GM19351 (cell line): Measurements from ENCODE around the gene DAGLA.
A peak's percentile ranks its signal among the peaks of the same experiment; 100 is the strongest.

Experiments used
- ATAC-seq: cut with Tn5 transposase; IDR thresholded peaks from one replicate; pipeline ENCODE4 v1.9.1; 2021; ENCODE audit warnings: mild to moderate bottlenecking, moderate library complexity; ENCODE audit not compliant: unreplicated experiment

The DAGLA gene

GRCh38 chr11:61688365-61689163 lies 8.4 kb downstream of the DAGLA start:
- ATAC-seq, result no peak

- no peak for ATAC-seq
Measured at GRCh38 chr11:61689164-61689496, 8.9 kb downstream of the DAGLA start.

DNA sequence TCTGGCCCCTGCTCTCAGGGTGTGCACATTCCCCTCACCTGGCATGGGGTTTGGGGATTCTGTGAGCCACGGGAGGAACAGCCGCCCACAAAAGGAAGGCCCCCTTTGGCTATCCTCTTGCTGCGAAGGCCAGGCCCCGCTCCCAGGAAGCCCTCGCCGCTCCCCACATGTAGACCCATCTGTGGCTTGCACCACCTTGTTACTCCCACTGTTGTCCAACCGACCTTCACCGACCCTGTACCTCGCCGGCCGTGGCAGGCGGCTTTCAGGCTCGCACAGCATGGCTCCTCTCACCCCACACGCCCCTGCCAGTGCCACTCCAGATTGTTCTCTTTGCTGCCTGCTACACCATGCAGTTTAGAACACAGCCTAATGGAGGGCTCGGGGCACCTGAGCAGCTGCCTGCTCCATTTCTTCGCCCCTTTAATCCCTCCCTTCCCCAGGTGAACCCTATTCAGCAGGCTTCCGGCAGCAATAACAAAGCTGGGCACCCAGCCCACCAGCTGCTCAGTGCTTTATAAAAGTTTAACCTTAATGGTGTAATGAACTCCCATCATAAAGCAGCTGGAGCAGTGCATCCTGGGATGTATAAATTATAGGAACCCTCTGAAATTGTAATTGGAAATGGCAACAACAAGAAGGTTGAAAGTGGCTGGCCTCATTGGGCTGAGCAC lies 10.7 kb downstream of the DAGLA start:
- no peak for ATAC-seq

DNA sequence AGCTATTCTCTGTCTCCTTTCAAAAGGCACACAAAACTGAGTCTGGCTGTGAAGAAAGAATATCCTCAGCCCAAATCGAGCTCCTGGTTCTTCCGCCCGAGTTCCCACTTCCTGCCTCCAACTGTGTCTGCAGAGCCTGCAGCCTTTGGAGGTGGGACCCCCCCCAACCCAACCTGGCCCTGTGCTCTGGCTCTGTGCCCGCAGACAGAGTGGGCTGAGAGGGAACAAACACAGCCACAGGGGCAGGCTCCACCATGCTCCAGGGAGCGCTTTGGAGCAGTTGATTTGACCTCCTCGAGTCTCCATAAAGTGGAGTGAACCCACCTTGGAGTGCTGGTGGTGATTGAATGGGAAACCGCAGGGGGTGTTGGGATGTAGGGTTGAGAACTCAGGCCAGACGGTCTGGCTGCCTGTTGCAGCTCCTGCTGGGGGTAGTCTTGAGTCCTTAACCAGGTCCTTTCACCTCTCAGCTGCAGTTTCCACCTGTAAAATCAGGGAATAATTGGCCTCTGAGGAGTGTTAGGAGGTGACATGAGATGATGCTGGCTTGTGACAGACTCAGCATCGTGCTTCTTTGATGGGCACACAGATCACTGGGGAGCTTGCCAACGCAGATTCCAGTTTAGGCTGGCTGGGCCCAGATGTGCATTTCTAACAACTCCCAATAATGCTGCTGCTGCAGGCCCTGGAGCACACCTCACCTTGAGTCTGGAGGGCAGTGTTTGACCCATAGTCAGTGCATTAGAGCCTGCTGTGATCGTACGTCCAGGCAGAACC lies 11.4 kb downstream of the DAGLA start:
- no peak for ATAC-seq

DNA sequence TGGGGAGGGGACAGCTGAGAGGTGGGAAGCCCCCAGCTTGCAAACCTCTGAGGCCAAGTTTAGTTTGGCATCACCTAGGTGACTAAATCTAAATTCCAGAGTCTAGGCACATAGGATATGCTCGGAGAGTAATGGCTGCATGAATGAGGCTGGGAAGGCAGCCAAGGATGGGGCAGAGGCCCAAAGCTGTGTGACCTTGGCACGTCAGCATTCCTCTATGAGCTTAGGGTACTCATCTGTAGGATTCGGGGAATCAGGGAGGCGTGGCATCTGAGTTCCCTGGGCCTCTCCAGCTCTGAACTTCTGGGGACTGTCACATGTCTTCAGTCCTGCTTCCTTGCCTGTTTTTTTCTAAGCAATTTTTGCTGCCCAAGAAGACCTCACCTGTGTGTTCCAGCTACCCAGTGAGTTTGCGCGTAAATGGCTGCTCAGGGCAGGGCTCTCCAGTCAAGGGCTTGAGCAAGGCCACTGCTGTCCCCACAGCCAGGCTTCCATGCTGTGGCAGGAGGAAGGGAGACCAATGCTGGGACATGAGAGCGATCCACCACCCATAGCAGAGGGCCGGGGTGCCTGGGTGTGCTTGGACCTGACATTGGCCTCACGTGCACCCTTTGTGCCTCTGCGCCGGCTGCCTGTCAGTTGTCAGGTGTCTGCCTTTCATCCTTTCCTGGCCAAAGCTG lies 13.9 kb downstream of the DAGLA start:
- no peak for ATAC-seq

DNA sequence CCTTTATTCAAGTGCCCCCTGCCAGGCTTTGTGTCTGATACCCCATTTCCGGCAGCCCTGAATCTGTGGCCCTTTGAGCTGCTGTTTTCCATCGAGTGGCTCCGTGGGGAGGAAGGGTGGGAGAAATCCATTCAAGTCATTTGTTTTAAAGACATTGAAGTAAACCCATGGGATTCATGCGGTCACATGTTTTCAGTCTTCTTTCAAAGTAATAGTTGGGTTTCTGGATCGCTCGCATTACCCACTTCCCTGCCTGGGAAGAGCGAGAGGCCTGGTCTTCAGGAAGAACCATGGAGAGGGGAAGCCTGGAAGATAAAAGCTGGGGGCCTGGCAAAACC lies 14.4 kb downstream of the DAGLA start:
- ATAC-seq, result no peak

GRCh38 chr11:61694946-61695706 lies 14.9 kb downstream of the DAGLA start:
- no peak for ATAC-seq

GRCh38 chr11:61695917-61696316 lies 15.7 kb downstream of the DAGLA start:
- ATAC-seq, result peak; percentile 59

DNA sequence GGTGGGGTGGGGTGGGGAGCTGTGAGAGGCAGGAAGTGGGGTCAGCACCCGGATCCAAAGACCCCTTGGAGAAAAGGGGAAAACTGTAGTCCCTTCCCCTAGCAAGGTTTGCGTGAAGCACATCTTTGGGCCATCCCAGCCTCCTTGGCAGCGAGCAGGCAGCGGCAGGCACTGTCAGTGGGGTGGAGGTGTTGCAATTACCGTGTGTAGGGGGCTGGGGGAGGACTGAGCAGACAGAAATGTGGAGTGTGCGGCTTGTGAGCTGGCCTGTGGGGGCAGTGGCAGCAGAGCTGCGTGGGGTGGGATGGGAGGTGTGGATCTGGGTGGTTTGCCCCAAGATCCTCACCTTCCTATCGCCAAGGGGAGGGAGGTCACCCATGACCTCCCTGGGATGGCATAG lies 16.4 kb downstream of the DAGLA start:
- no peak for ATAC-seq

DNA sequence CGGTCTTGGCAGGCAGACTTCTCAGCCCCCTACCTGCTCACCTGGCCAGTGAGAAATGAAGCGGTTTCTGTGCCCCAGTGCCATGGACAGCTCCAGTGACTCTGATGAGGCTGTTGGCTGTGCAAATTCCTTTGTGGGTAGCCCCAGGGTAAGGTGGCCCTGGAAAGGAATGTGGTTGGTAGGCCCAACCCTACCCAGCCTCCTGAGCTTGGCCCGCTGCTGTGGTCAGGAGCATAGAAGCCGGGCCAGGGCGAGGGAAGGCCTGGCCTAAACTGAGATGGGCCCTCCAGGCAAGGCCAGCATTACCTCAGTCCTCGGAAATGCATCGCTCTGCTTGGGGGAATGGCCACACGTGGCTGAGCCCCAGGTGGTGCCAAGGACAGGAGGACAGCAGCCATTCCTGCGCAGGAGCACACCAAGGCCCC lies 16.9 kb downstream of the DAGLA start:
- no peak for ATAC-seq

- ATAC-seq, result no peak
Measured at GRCh38 chr11:61697764-61698163, 17.6 kb downstream of the DAGLA start.

- no peak for ATAC-seq
Measured at GRCh38 chr11:61698173-61698948, 18.2 kb downstream of the DAGLA start.

GRCh38 chr11:61699737-61700160 lies 19.6 kb downstream of the DAGLA start:
- no peak for ATAC-seq

DNA sequence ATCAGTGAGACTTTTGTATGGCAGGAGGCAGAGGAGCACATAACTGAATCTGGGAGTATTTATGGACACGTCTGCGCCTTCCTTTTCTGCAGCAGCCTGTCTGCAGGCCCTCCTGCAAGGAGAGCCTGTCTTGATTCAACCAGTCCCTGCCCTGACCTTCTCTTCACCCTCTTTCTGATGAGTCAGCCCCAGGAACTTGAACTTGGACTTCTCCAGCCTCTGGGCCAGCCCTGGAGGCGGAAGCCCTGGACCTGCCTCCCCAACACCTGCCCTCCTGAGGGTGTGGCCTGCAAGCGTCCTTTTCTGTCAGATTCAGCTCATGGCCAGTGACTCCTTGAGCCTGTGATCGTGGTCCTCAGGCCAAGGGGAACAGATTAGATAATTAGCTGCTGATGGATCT lies 20.0 kb downstream of the DAGLA start:
- ATAC-seq, result no peak

DNA sequence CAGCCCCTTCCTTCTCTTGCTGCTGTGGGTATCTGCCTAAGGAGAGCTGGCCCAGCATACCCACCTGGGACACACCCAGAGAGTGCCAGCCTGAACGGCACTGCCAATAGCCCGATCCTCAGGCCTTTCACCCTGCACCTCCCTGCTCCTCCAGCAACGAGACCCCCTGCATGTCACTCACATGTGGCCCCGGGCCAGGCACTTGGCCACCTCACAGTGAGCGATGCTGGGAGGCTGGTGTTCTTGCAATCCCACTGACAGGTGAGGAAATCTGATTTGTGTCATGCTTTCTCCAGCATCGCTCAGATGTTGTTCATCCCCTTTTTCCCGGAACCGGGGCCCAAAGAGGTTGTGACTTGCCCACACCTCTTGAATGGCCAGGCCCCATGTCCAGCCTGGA lies 20.5 kb downstream of the DAGLA start:
- no peak for ATAC-seq

DNA sequence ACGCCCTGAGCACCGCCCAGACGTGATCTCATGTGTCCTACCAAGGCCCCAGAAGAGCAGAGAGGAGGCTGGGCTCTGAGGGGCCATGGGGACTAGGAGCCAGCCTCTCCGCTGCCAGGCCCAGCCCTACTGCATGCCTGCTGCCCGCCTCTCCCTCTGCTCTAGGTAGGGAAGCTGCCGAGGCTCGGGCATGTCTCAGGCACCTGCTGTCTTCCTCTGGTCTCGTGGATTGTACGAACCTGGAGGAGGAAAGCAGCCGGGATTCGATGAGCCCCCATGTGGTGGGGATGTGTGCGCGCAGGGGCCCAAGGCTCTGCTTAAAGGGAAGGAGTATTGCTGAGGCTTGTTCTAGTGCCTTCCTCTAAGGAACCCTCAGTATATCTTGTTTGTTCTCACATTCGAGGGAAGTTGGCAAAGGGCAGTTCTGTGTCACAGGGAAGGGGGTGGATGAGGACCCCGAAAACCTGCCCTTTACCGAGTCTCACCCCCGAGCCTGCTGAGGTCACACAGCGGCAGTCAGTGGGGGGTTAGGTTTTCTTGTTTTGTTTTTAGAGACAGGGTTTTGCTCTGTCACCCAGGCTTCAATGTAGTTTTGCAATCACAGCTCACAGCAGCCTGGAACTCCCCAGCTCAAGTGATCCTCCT lies 21.2 kb downstream of the DAGLA start:
- ATAC-seq, result no peak

DNA sequence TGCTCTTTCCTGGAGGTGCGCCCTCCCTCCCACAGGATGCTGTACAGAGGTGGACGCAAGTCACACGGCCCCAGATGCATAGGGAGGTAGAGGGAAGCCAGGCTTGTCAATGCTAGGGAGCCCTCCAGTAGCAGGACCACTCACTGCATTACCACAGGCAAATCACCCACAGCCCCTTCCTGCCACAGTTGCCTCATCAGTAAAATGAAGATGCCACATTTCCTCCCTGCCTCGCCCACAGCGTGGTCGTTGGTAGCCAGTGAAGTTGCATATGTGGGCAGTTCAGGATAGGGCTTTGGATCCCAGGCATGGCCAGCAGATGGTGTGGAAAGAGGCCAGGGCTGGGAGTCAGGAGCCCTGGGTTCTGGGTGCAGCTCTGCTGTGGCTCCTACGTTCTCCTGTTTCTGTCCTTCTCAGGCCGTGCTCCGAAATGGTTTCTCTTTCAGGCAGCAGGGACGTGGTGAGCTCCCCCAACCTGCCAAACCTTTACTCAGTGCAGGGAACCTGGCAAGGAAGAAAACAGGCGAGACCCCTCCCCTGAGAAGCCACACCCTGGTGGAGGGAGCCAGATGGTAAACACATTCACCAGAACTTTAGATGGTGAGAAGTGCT lies 22.6 kb downstream of the DAGLA start:
- no peak for ATAC-seq

DNA sequence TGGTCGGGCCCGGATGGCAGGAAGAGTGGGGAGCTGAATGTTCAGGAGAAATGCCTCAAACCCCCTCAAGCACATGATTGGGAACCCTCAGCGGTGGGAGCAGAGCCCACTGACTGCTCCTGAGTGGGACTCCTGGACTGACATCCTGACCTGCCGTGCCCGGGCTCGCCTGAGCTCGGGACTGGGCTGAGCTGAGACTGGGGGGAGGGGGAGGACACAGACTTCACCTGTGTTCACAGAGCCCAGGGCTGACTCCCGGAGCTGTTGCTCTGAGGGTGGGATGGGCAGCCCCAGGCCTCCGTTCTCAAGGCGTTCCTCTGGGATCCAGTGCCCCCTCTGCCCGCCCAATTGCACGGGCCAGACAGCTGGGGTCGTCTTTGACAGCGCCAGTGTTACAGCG lies 24.6 kb downstream of the DAGLA start:
- no peak for ATAC-seq
